OCI-LY7 (cell line): ENCODE data around the gene ZIC5.

Experiments
- CTCF ChIP-seq: fragments of 200-600 bp; sonication (generic); conservative IDR thresholded peaks from 2 replicates; pipeline ENCODE4 v1.5.1; 2014; ENCODE audit warnings: mild to moderate bottlenecking, antibody characterized with exemption, low read length, moderate library complexity, mixed read lengths
- EZH2phosphoT487 ChIP-seq: fragments of 200-600 bp; sonication (generic); IDR thresholded peaks from 2 replicates; pipeline ENCODE4 v1.6.1; 2018; ENCODE audit warnings: low read depth, borderline replicate concordance, mild to moderate bottlenecking, mixed run types, antibody characterized with exemption, low read length, moderate library complexity, mixed read lengths

- TF ChIP-seq CTCF (no peak), EZH2phosphoT487 (no peak)
Observed at GRCh38 chr13:99990126-99990977, 18.8 kb upstream of the ZIC5 start.
